Keratinocyte (primary cell): ENCODE results near the gene LHFPL2. TPM values are rescaled to one million over a fixed set of nuclear protein-coding genes. Genes with fewer than 3 reads are reported as not detected.

Experiments used
- DNase-seq: peaks from one replicate; pipeline ENCODE4 v3.0.0-alpha.2; 2011; ENCODE audit warnings: low read depth, missing footprints, low spot score
- FAIRE-seq: peaks from 2 replicates; lab custom pipeline; 2011; peaks lifted over from hg19 to GRCh38; lab: Jason Lieb, UNC
- H2AFZ ChIP-seq: 2 replicates; pipeline ENCODE4 v1.6.0; 2012; ENCODE audit warnings: low read length, control low read depth, inconsistent platforms; ENCODE audit not compliant: control insufficient read depth
- H3K27ac ChIP-seq: 2 replicates; pipeline ENCODE4 v1.5.1; 2011; ENCODE audit warnings: low read length; ENCODE audit not compliant: control insufficient read depth, insufficient read depth
- H3K27me3 ChIP-seq: 3 replicates; pipeline ENCODE4 v1.6.0; 2011; ENCODE audit warnings: low read length; ENCODE audit not compliant: control insufficient read depth, insufficient read depth; ENCODE audit errors: extremely low read depth
- H3K36me3 ChIP-seq, 2 experiments: 2 replicates in 1 of 2; 3 replicates in 1 of 2; pipeline ENCODE4 v1.5.1; 2011; ENCODE audit warnings: low read length in 2 of 2, mild to moderate bottlenecking in 1 of 2; ENCODE audit not compliant: control insufficient read depth in 2 of 2, insufficient read depth in 2 of 2; ENCODE audit errors: extremely low read depth in 1 of 2
- H3K4me1 ChIP-seq: 3 replicates; pipeline ENCODE4 v1.5.1; 2011; ENCODE audit warnings: low read length; ENCODE audit not compliant: control insufficient read depth, insufficient read depth; ENCODE audit errors: extremely low read depth
- H3K4me2 ChIP-seq: 3 replicates; pipeline ENCODE4 v1.6.0; 2011; ENCODE audit warnings: low read depth, low read length; ENCODE audit not compliant: control insufficient read depth, insufficient read depth; ENCODE audit errors: extremely low read depth
- H3K4me3 ChIP-seq, 3 experiments: fragments of 200-600 bp in 1 of 3; sonication (generic) in 1 of 3; 2 replicates in 2 of 3; 3 replicates in 1 of 3; pipeline ENCODE4 v1.5.1; 2011 to 2016; ENCODE audit warnings: low read length in 3 of 3, mild to moderate bottlenecking in 3 of 3, control low read depth in 2 of 3, inconsistent platforms in 1 of 3, low read depth in 1 of 3, mixed read lengths in 1 of 3, mixed run types in 1 of 3, moderate library complexity in 1 of 3; ENCODE audit not compliant: control insufficient read depth in 2 of 3, insufficient read depth in 2 of 3; ENCODE audit errors: extremely low read depth in 1 of 3
- H3K79me2 ChIP-seq: 2 replicates; pipeline ENCODE4 v1.6.0; 2012; ENCODE audit warnings: low read length; ENCODE audit not compliant: control insufficient read depth, insufficient read depth
- H3K9ac ChIP-seq: 3 replicates; pipeline ENCODE4 v1.6.0; 2011; ENCODE audit warnings: low read length; ENCODE audit not compliant: control insufficient read depth, insufficient read depth; ENCODE audit errors: extremely low read depth
- H3K9me1 ChIP-seq: 3 replicates; pipeline ENCODE4 v1.6.0; 2011; ENCODE audit warnings: low read length; ENCODE audit not compliant: control insufficient read depth, insufficient read depth; ENCODE audit errors: extremely low read depth
- H3K9me3 ChIP-seq: 2 replicates; pipeline ENCODE4 v1.5.1; 2012; ENCODE audit warnings: low read depth, low read length; ENCODE audit not compliant: control insufficient read depth
- H4K20me1 ChIP-seq: 3 replicates; pipeline ENCODE4 v1.6.0; 2011; ENCODE audit warnings: low read length; ENCODE audit not compliant: control insufficient read depth, insufficient read depth; ENCODE audit errors: extremely low read depth
- CTCF ChIP-seq, 3 experiments: IDR thresholded peaks in 1 of 3; conservative IDR thresholded peaks in 1 of 3; optimal IDR thresholded peaks in 1 of 3; 2 replicates in 2 of 3; 3 replicates in 1 of 3; pipeline versions ENCODE3 to v1.5.1; 2011; ENCODE audit warnings: low read length in 3 of 3, mild to moderate bottlenecking in 3 of 3, moderate library complexity in 2 of 3, control low read depth in 1 of 3, inconsistent platforms in 1 of 3; ENCODE audit not compliant: insufficient read depth in 2 of 3; ENCODE audit errors: extremely low read depth in 1 of 3
- EZH2 ChIP-seq: IDR thresholded peaks from one replicate; pipeline ENCODE4 v1.6.1; 2012; ENCODE audit warnings: inconsistent platforms, mild to moderate bottlenecking, low read length, moderate library complexity
- dilution Hi-C: fragments of 300-500 bp; cut with MboI; formaldehyde crosslinking; loops from one replicate; pipeline ENCODE4 v1.7.0; 2020; ENCODE audit warnings: low sequenced_read_pairs; ENCODE audit not compliant: extremely low pct_ligation_motif_present
- polyA plus RNA-seq, 5 experiments: library from polyadenylated mRNA; depleted of rRNA in 3 of 5; stranded (reverse) in 3 of 5; stranded (forward) in 1 of 5; unstranded in 1 of 5; fragments of >200 nt; gene quantifications; 1 replicate in 1 of 5; 2 replicates in 3 of 5; 3 replicates in 1 of 5; pipeline versions ENCODE4 v1.2.1 to v1.2.3, GENCODE V29; 2011 to 2012; ENCODE audit warnings: missing spikeins in 2 of 5, low read depth in 1 of 5, low replicate concordance in 1 of 5

LHFPL2 gene
- polyA plus RNA-seq, 1 donor (not counting 4 experiments of a cell fraction or from before 2014, with no cell fraction given): 11.4 TPM

GRCh38 chr5:78649861-78650496 lies 1.4 kb upstream of the LHFPL2 start:
- Histone ChIP-seq H3K27ac (no peak overlapping the region), H3K9me3 (no peaks in the 10 kb centered on the region), H4K20me1 (no peaks in the 10 kb centered on the region), H2AFZ (no peak overlapping the region), H3K4me1 (peaks cover 17% of the 10 kb centered on the region), H3K4me3 (no peak overlapping the region), H3K4me2 (no peak overlapping the region), H3K9me1 (peaks cover 1% of the 10 kb centered on the region), H3K27me3 (no peaks in the 10 kb centered on the region), H3K79me2 (peaks cover 19% of the 10 kb centered on the region), H3K9ac (no peak overlapping the region), H3K36me3 (no peaks in the 10 kb centered on the region)
- FAIRE-seq: no peak
- no peak for TF ChIP-seq CTCF (optimal IDR thresholded peaks at IDR 0.05 in 1 of 3, IDR thresholded peaks at IDR 0.05 in 1 of 3, conservative IDR thresholded peaks at IDR 0.05 in 1 of 3; ENCODE audit: extremely low read depth in 1 of 3, insufficient read depth in 2 of 3, low read length in 3 of 3)
- no peak for TF ChIP-seq EZH2
- dilution Hi-C loops: no loop called here
- no peak for DNase-seq

- H3K4me2 ChIP-seq: peak overlapping the region; percentile 77
- H3K27me3 ChIP-seq: no peaks in the 10 kb centered on the region
- no peaks in the 10 kb centered on the region for H3K9me3 ChIP-seq
- no peak for FAIRE-seq
- peak overlapping the region; percentile 35 to 81 (median 45) for H3K4me3 ChIP-seq
- H3K9me1 ChIP-seq: peaks cover 4% of the 10 kb centered on the region
- H3K4me1 ChIP-seq: peaks cover 20% of the 10 kb centered on the region
- DNase-seq: no peak
- H4K20me1 ChIP-seq: no peaks in the 10 kb centered on the region
- no peak for TF ChIP-seq CTCF (optimal IDR thresholded peaks at IDR 0.05 in 1 of 3, IDR thresholded peaks at IDR 0.05 in 1 of 3, conservative IDR thresholded peaks at IDR 0.05 in 1 of 3; ENCODE audit: extremely low read depth in 1 of 3, insufficient read depth in 2 of 3, low read length in 3 of 3)
- TF ChIP-seq EZH2: no peak
- no peaks in the 10 kb centered on the region for H3K36me3 ChIP-seq
- H2AFZ ChIP-seq: peak overlapping the region; percentile 66
- H3K9ac ChIP-seq: peak overlapping the region; percentile 88
- H3K79me2 ChIP-seq: peaks cover 23% of the 10 kb centered on the region
- peak overlapping the region; percentile 43 for H3K27ac ChIP-seq
- dilution Hi-C loops: no loop called here
Measured at GRCh38 chr5:78649211-78649695, 681 bp upstream of the LHFPL2 start.
